GM19240 (cell line): ENCODE measurements around the gene GSG1.

Source experiments
- DNase-seq: peaks from one replicate; pipeline ENCODE4 v3.0.0; 2011; ENCODE audit warnings: low spot score; ENCODE audit not compliant: insufficient read length

The GSG1 gene

GRCh38 chr12:13120413-13120812 is 16.9 kb upstream of the GSG1 start:
- no peak for DNase-seq

- DNase-seq = no peak
These were observed 16.4 kb upstream of the GSG1 start for GRCh38 chr12:13119826-13120225.

- no peak for DNase-seq
These were observed 13.6 kb upstream of the GSG1 start for GRCh38 chr12:13117029-13117428.

GRCh38 chr12:13116259-13116658 is 12.8 kb upstream of the GSG1 start:
- no peak for DNase-seq

- DNase-seq = no peak
These were observed 11.0 kb upstream of the GSG1 start for GRCh38 chr12:13114251-13115052.

- no peak for DNase-seq
These were observed 9.5 kb upstream of the GSG1 start for GRCh38 chr12:13112968-13113367.

GRCh38 chr12:13106666-13107065 is 3.2 kb upstream of the GSG1 start:
- no peak for DNase-seq

GRCh38 chr12:13105781-13106180 is 2.3 kb upstream of the GSG1 start:
- no peak for DNase-seq

- no peak for DNase-seq
These were observed 942 bp upstream of the GSG1 start for GRCh38 chr12:13104409-13104808.

GRCh38 chr12:13102461-13103195 is 839 bp downstream of the GSG1 start:
- no peak for DNase-seq

- no peak for DNase-seq
These were observed 1.6 kb downstream of the GSG1 start for GRCh38 chr12:13101821-13102375.

- peak; percentile 38 for DNase-seq
These were observed 2.3 kb downstream of the GSG1 start for GRCh38 chr12:13100882-13101769.

GRCh38 chr12:13100605-13100881 is 2.9 kb downstream of the GSG1 start:
- no peak for DNase-seq

- DNase-seq = no peak
These were observed 3.4 kb downstream of the GSG1 start for GRCh38 chr12:13099844-13100604.

GRCh38 chr12:13099066-13099843 is 4.2 kb downstream of the GSG1 start:
- DNase-seq = no peak

- no peak for DNase-seq
These were observed 5.9 kb downstream of the GSG1 start for GRCh38 chr12:13097491-13098011.

GRCh38 chr12:13095266-13095995 is 8.0 kb downstream of the GSG1 start:
- no peak for DNase-seq

GRCh38 chr12:13094367-13094766 is 9.1 kb downstream of the GSG1 start:
- no peak for DNase-seq

GRCh38 chr12:13093848-13094220 is 9.6 kb downstream of the GSG1 start:
- DNase-seq = no peak
